IMR-90 (cell line): ENCODE data around the gene C19orf47. TPM values are rescaled to one million over a fixed set of nuclear protein-coding genes. Genes with fewer than 3 reads are reported as not detected.

ENCODE experiments used
- ATAC-seq: fragments of 200-7000 bp; cut with Tn5 transposase; 2 replicates; pipeline ENCODE4 v1.9.1; 2020; ENCODE audit warnings: low read depth, mild to moderate bottlenecking, moderate library complexity
- BruUV-seq: library from RNA; stranded (reverse); fragments of 400-500 nt; replicated peaks from 2 replicates; lab custom pipeline; 2021; lab: Mats Ljungman, UMichigan
- CTCF ChIA-PET: fragments of 300-600 bp; formaldehyde crosslinking; extraction: SDS; loops from one replicate; lab custom pipeline; 2021; ENCODE audit warnings: antibody characterized with exemption; lab: Yijun Ruan, JAX
- POLR2A ChIA-PET: fragments of 300-600 bp; sonication (Branson Sonifier 250); formaldehyde crosslinking; loops from one replicate; lab custom pipeline; 2022; ENCODE audit warnings: antibody characterized with exemption; ENCODE audit not compliant: unreplicated experiment; lab: Charles Lee
- DNase-seq: peaks from one replicate; pipeline ENCODE4 v3.0.0; 2013
- H2AFZ ChIP-seq: replicated peaks from 2 replicates; pipeline ENCODE3; 2013; ENCODE audit warnings: low read length, mild to moderate bottlenecking; ENCODE audit not compliant: poor library complexity
- H2AK5ac ChIP-seq: 2 replicates; pipeline ENCODE4 v1.6.1; 2013; ENCODE audit warnings: low read depth, low read length, inconsistent platforms
- H2AK9ac ChIP-seq: replicated peaks from 2 replicates; pipeline ENCODE3; 2013; ENCODE audit warnings: mild to moderate bottlenecking, low read depth, low read length, moderate library complexity; ENCODE audit not compliant: poor library complexity
- H2BK120ac ChIP-seq: 2 replicates; pipeline ENCODE4 v1.6.1; 2013; ENCODE audit warnings: low read depth, low read length, inconsistent platforms
- H2BK15ac ChIP-seq: 3 replicates; pipeline ENCODE4 v1.6.1; 2013; ENCODE audit warnings: low read depth, low read length, inconsistent platforms
- H2BK20ac ChIP-seq: 2 replicates; pipeline ENCODE4 v1.6.1; 2013; ENCODE audit warnings: low read depth, mild to moderate bottlenecking, inconsistent platforms, low read length, moderate library complexity
- H2BK5ac ChIP-seq: 2 replicates; pipeline ENCODE4 v1.6.1; 2013; ENCODE audit warnings: mild to moderate bottlenecking, low read depth, low read length, inconsistent platforms; ENCODE audit not compliant: poor library complexity, severe bottlenecking
- H3K14ac ChIP-seq: replicated peaks from 2 replicates; pipeline ENCODE4 v1.6.1; 2013; ENCODE audit warnings: low read depth, low read length, inconsistent platforms
- H3K18ac ChIP-seq: 2 replicates; pipeline ENCODE4 v1.6.1; 2013; ENCODE audit warnings: low read depth, low read length, control low read depth
- H3K23ac ChIP-seq: 2 replicates; pipeline ENCODE4 v1.6.1; 2013; ENCODE audit warnings: low read depth, low read length, inconsistent platforms
- H3K27ac ChIP-seq: 2 replicates; pipeline ENCODE4 v1.5.1; 2013; ENCODE audit warnings: mild to moderate bottlenecking, control low read depth, low read length; ENCODE audit not compliant: insufficient read depth
- H3K27me3 ChIP-seq: 2 replicates; pipeline ENCODE4 v1.6.1; 2013; ENCODE audit warnings: low read length; ENCODE audit not compliant: control insufficient read depth, insufficient read depth
- H3K36me3 ChIP-seq: 2 replicates; pipeline ENCODE4 v1.6.1; 2013; ENCODE audit warnings: low read length, mixed read lengths; ENCODE audit not compliant: control insufficient read depth, insufficient read depth
- H3K4ac ChIP-seq: 2 replicates; pipeline ENCODE4 v1.6.1; 2013; ENCODE audit warnings: low read depth, low read length, inconsistent platforms
- H3K4me1 ChIP-seq: 2 replicates; pipeline ENCODE4 v1.6.1; 2013; ENCODE audit warnings: low read length, mixed read lengths; ENCODE audit not compliant: control insufficient read depth, insufficient read depth
- H3K4me2 ChIP-seq: 2 replicates; pipeline ENCODE4 v1.6.1; 2013; ENCODE audit warnings: low read depth, mild to moderate bottlenecking, control low read depth, low read length, moderate library complexity
- H3K4me3 ChIP-seq: 2 replicates; pipeline ENCODE4 v1.5.1; 2013; ENCODE audit warnings: low read depth, mild to moderate bottlenecking, control low read depth, low read length, moderate library complexity; ENCODE audit not compliant: insufficient read depth
- H3K56ac ChIP-seq: 2 replicates; pipeline ENCODE4 v1.6.1; 2013; ENCODE audit warnings: low read length, inconsistent platforms; ENCODE audit not compliant: insufficient read depth; ENCODE audit errors: extremely low read depth
- H3K79me1 ChIP-seq, 2 experiments: 2 replicates each; pipeline ENCODE4 v1.6.1; 2013; ENCODE audit warnings: low read length in 2 of 2, inconsistent platforms in 1 of 2, low read depth in 1 of 2
- H3K9ac ChIP-seq: 2 replicates; pipeline ENCODE4 v1.6.1; 2013; ENCODE audit warnings: low read depth, low read length, control low read depth
- H3K9me1 ChIP-seq: 2 replicates; pipeline ENCODE4 v1.6.1; 2013; ENCODE audit warnings: low read length, inconsistent platforms; ENCODE audit not compliant: insufficient read depth
- H3K9me3 ChIP-seq: 2 replicates; pipeline ENCODE4 v1.6.1; 2013; ENCODE audit warnings: low read length; ENCODE audit not compliant: control insufficient read depth, insufficient read depth
- H4K20me1 ChIP-seq: 2 replicates; pipeline ENCODE4 v1.6.1; 2013; ENCODE audit warnings: low read length, inconsistent platforms; ENCODE audit not compliant: insufficient read depth
- H4K5ac ChIP-seq: 2 replicates; pipeline ENCODE4 v1.6.1; 2013; ENCODE audit warnings: mild to moderate bottlenecking, low read depth, low read length, control low read depth
- H4K8ac ChIP-seq, 2 experiments: 2 replicates each; pipeline ENCODE4 v1.6.1; 2013; ENCODE audit warnings: low read depth in 2 of 2, low read length in 2 of 2, control low read depth in 1 of 2, inconsistent platforms in 1 of 2
- H4K91ac ChIP-seq: 2 replicates; pipeline ENCODE4 v1.6.1; 2013; ENCODE audit warnings: low read depth, low read length, inconsistent platforms; ENCODE audit not compliant: insufficient read depth
- CEBPB ChIP-seq: IDR thresholded peaks from 2 replicates; pipeline ENCODE4 v1.6.1; 2012; ENCODE audit warnings: low read depth, low read length, improper control_type of control experiment
- ELK1 ChIP-seq: fragments of 150-350 bp; IDR thresholded peaks from 2 replicates; pipeline ENCODE4 v1.6.1; 2016; ENCODE audit warnings: low read depth, mild to moderate bottlenecking, low read length, moderate library complexity, borderline replicate concordance
- RCOR1 ChIP-seq: IDR thresholded peaks from 2 replicates; pipeline ENCODE4 v1.6.1; 2012; ENCODE audit warnings: mild to moderate bottlenecking, low read length, improper control_type of control experiment; ENCODE audit not compliant: insufficient replicate concordance
- SMC3 ChIP-seq: fragments of 150-350 bp; IDR thresholded peaks from 2 replicates; pipeline ENCODE4 v1.6.1; 2016; ENCODE audit warnings: low read depth, mild to moderate bottlenecking, antibody characterized with exemption, low read length, moderate library complexity
- WGBS, 2 experiments: methylation state at CpG; one replicate each; pipeline versions ENCODE4 v1.1.5 to v1.1.7; 2013; ENCODE audit warnings: missing lambda C conversion rate in 2 of 2; ENCODE audit not compliant: insufficient read length in 1 of 2; ENCODE audit errors: extremely low coverage in 2 of 2; 5-methylcytosine and 5-hydroxymethylcytosine counted together
- dilution Hi-C: fragments of 300-500 bp; cut with HindIII; formaldehyde crosslinking; loops from one replicate; pipeline ENCODE4 v1.14.3; 2018; ENCODE audit warnings: low sequenced_read_pairs; ENCODE audit not compliant: unreplicated experiment
- in situ Hi-C: fragments of 300-500 bp; cut with MboI; formaldehyde crosslinking; loops from 3 replicates; pipeline ENCODE4 v1.14.3; 2019; ENCODE audit warnings: low sequenced_read_pairs, inconsistent platforms, mixed read lengths
- intact Hi-C: fragments of 100-400 bp; cut with micrococcal nuclease; formaldehyde crosslinking; loops from 2 replicates; pipeline ENCODE4 v1.10.0; 2022
- polyA plus RNA-seq, 3 experiments: library from polyadenylated mRNA; depleted of rRNA; stranded (reverse); fragments of >200 nt; gene quantifications; 2 replicates each; pipeline ENCODE4 v1.2.3, GENCODE V29; 2012; ENCODE audit warnings: low replicate concordance in 1 of 3
- total RNA-seq: library from RNA; depleted of rRNA; stranded (reverse); fragments of >200 nt; gene quantifications from 2 replicates; pipeline ENCODE4 v1.2.3, GENCODE V29; 2012

The C19orf47 gene
- total and polyA plus RNA-seq, 2 of the 4 experiments (the other 2 are of a cell fraction), result 3.6 to 16.3 TPM

DNA sequence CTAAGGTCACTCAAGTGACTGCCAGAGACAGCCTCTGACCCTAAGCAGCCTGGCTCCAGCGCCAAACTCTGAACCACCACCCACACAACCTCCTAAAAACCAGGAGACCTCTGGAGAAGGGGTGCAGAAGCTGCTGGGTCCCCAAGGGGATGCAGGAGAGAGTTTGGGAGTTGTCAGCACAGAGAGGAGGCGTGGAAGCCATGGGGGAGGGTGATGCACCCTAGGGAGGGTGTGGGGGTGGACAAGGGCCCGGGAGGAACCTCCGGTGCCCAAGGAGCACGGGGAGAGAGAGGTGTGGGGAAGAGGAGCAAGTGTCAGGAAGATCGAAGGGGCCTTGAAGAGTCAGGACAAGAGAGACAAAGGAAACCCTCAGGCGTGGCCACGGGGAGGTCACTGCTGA lies 43.9 kb upstream of the C19orf47 start:
- 87% methylated on average over 4 of the region's 8 CpGs; no CpG with 5 or more reads in 1 of the 2 experiments for WGBS, 2 experiments
- Histone ChIP-seq H3K36me3 (no peaks in the 10 kb centered on the region), H2BK20ac (no peak overlapping the region), H4K91ac (no peak overlapping the region), H3K9ac (no peak overlapping the region), H3K56ac (no peak overlapping the region), H3K9me1 (no peaks in the 10 kb centered on the region), H3K4me3 (no peak overlapping the region), H2BK120ac (no peak overlapping the region), H4K5ac (no peak overlapping the region), H3K79me1 (no peaks in the 10 kb centered on the region), H2BK5ac (no peak overlapping the region), H3K27me3 (no peaks in the 10 kb centered on the region), H3K4ac (no peak overlapping the region), H3K14ac (no peak overlapping the region), H3K4me1 (no peaks in the 10 kb centered on the region), H4K20me1 (no peaks in the 10 kb centered on the region), H2AFZ (no peak overlapping the region), H3K23ac (no peak overlapping the region), H3K4me2 (no peak overlapping the region), H3K9me3 (no peaks in the 10 kb centered on the region), H3K18ac (no peak overlapping the region), H2AK5ac (no peak overlapping the region; the same call in 1 of the 2 replicates), H3K27ac (no peak overlapping the region), H2AK9ac (no peak overlapping the region), H2BK15ac (no peak overlapping the region), H4K8ac (no peak overlapping the region)
- ChIA-PET POLR2A (no interaction called here), CTCF (no interaction called here)
- TF ChIP-seq ELK1 (no peak), SMC3 (no peak), RCOR1 (no peak), CEBPB (no peak)
- no peak for ATAC-seq
- in situ Hi-C loops, result no loop called here
- dilution Hi-C loops, result no loop called here
- intact Hi-C loops, result no loop called here
- no peak for DNase-seq
- BruUV-seq, result no TSS peak
